ENCODE results near the gene APEH.

APEH gene

DNA sequence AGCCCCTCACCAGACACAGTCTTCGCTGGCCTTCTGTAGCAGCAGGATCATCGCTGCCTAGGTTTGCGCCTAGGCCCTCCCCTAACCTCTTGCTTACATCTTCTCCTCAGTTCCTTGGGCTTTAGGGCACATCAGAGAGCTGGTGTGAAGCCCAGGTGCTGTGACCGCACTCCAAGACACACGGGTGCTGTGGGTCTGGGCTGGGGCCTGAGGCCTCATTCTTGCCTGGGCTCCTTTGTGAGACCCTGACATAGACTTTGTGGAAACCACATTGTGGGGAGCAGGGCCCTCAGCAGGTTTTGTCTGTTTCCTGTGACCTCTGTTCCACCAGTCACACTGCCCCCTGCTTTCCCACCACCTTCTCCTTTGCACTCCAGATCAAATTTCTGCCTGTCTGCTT, 37.3 kb downstream of the APEH start:
- H3K4me3 ChIP-seq (ENCODE audit: low read depth, low read length): no peak overlapping the region
- no peak for DNase-seq (ENCODE audit: low read depth)
- TF ChIP-seq, protein P1, sequence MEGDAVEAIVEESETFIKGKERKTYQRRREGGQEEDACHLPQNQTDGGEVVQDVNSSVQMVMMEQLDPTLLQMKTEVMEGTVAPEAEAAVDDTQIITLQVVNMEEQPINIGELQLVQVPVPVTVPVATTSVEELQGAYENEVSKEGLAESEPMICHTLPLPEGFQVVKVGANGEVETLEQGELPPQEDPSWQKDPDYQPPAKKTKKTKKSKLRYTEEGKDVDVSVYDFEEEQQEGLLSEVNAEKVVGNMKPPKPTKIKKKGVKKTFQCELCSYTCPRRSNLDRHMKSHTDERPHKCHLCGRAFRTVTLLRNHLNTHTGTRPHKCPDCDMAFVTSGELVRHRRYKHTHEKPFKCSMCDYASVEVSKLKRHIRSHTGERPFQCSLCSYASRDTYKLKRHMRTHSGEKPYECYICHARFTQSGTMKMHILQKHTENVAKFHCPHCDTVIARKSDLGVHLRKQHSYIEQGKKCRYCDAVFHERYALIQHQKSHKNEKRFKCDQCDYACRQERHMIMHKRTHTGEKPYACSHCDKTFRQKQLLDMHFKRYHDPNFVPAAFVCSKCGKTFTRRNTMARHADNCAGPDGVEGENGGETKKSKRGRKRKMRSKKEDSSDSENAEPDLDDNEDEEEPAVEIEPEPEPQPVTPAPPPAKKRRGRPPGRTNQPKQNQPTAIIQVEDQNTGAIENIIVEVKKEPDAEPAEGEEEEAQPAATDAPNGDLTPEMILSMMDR (IDR thresholded peaks at IDR 0.05; ENCODE audit: control insufficient read depth, extremely low read depth, insufficient read depth): no peak

DNA sequence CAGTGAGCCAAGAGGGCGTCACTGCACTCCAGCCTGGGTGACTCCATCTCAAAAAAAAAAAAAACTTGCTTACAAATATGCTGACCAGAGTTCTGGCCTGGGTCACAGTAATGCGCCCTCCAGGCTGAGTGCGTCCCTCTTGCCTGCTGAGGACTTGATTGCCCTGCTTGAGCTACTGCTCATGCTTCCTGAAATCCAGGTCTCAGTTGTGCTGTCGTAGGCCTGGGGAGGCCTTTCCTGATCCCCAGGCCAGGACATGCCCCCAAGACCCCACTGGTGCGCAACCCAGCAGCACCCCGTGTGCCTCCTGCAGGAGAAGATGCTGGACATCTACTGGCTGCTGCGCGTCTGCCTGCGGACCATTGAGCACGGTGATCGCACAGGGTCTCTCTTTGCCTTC, 38.0 kb downstream of the APEH start:
- DNase-seq (ENCODE audit: low read depth): no peak
- TF ChIP-seq, protein P1 (IDR thresholded peaks at IDR 0.05; ENCODE audit: control insufficient read depth, extremely low read depth, insufficient read depth): no peak
- no peak overlapping the region for H3K4me3 ChIP-seq (ENCODE audit: low read depth, low read length)

DNA sequence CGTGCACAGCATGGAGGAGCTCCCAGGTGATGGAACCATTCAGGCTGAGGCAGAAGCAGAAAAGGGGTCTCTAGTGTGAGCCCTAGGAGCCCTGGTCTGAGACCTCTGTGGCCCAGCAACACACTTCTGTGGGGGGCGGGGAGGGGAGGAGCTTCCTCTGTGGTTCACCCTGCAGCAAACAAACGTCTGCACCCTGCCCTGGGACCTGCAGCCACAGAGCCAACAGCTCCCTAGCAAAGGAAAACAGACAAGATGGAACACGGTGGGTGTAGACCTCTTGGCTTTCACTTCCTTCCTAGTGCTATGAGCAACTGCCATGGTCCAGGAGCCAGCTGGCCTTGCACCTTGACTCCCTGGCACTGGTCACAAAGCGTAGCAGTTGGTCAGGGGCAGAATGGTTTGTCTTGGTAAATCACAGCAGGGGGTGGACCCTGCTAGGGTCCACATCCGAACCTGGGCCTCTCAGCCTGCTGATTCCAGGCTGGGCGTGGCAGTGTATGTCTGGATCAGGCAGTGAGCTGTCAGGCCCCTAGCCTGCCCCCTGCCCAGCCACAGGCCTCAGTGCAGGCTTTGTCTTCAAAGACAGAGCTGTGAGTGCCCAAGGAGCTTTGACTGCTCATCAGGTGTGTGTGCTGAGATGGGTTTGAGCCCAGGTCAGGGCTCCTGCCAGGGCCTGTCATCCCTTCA, 38.6 kb downstream of the APEH start:
- TF ChIP-seq, protein P1 (IDR thresholded peaks at IDR 0.05; ENCODE audit: control insufficient read depth, extremely low read depth, insufficient read depth): no peak
- no peak overlapping the region for H3K4me3 ChIP-seq (ENCODE audit: low read depth, low read length)
- DNase-seq (ENCODE audit: low read depth): no peak

DNA sequence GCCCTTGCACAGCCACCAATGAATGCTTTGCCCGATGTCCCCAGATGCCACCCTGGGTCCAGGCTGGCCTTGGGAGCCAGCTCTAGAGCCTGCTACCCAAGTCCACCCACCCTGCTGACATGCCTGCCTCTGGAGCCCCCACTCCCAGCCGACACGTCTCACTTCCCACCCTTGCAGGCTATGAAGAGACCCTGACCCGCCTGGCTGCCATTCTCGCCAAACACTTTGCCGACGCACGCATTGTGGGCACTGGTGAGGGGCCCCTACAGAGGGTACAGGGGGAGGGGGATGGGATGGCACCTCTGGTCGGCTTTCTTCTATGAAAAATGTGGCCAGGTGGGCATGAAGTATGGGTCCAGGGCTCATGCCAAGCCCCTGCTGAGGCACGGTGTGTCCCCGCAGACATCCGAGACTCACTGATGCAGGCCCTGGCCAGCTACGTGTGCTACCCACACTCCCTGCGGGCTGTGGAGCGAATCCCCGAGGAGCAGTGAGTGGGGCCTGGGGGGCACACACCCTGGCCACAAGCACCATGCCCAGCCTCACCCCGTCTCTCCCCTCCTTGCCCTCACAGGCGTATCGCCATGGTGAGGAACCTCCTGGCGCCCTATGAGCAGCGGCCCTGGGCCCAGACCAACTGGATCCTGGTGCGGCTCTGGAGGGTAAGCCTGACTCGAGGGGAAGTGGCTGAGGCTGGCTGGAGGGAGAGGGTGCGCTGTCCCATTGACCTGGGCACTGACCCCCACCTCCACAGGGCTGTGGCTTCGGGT, 39.4 kb downstream of the APEH start:
- no peak overlapping the region for H3K4me3 ChIP-seq (ENCODE audit: low read depth, low read length)

DNA sequence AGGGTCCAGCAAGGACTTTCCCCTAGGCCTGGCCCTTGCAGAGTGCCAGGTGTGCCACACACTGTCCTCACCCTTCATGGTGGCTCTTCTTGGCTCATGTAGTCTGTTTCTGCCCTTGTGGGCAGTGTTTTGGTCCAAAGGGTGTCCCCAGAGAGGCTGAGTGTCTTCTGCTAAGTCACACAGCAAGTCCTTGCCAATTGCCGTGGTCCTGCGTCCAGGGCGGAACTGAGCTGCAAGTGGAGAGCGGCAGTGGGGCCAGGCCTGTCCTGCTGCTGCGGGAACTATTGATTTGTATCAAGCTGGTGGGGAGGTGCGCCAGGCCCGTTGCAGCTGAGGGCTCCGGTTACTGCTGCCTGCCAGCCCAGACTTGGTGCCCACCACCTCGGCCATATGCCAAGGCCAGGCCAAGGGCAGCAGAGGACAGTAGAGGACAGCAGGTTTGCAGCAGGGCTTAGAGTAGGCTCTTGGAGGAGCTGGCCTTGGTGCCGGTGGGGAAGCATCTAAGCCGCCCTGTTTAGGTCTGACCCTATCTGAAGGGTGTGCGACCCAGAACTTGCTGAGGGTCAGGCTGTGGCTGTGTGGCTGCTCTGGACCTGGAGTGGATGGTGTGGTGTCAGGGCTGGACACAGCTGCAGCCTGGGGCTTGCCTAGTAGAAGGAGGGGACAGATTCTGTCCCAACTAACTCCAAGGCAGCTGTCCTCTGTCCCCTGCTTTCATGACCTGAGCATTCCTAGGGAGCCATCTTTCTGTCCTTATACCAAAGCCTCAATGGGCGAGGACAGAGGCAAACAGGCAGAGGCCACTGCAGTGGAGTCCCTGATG, 40.8 kb downstream of the APEH start:
- no peak overlapping the region for H3K4me3 ChIP-seq (ENCODE audit: low read depth, low read length)
- DNase-seq (ENCODE audit: low read depth): no peak
- TF ChIP-seq, protein P1 (IDR thresholded peaks at IDR 0.05; ENCODE audit: control insufficient read depth, extremely low read depth, insufficient read depth): no peak

More for the DNA sequence above, 39.4 kb downstream of the APEH start:
- TF ChIP-seq, protein P1 (IDR thresholded peaks at IDR 0.05; ENCODE audit: control insufficient read depth, extremely low read depth, insufficient read depth): no peak
- DNase-seq (ENCODE audit: low read depth): no peak

DNA sequence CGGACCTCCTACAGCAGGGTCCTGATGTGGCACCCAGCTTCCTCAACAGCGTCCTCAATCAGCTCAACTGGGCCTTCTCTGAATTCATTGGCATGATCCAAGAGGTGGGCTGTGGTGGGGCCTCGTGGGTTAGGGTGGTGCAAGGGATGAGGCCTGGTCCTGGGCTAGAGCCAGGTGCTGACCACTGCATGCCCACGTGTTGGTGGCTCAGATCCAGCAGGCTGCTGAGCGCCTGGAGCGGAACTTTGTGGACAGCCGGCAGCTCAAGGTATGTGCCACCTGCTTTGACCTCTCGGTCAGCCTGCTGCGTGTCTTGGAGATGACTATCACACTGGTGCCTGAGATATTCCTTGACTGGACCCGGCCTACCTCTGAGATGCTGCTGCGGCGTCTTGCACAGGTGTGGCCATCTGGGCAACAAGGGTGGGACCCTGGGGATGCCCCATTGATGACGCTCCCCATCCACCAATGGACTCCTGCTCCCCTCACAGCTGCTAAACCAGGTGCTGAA, 41.5 kb downstream of the APEH start:
- TF ChIP-seq, protein P1 (IDR thresholded peaks at IDR 0.05; ENCODE audit: control insufficient read depth, extremely low read depth, insufficient read depth): no peak
- no peak for DNase-seq (ENCODE audit: low read depth)
- H3K4me3 ChIP-seq (ENCODE audit: low read depth, low read length): no peak overlapping the region

All from LNCaP clone FGC (cell line).